Occipital lobe (tissue), 2 donors: ENCODE results near the gene SHROOM3. TPM values are rescaled to one million over a fixed set of nuclear protein-coding genes. Genes with fewer than 3 reads are reported as not detected.
"Not testable (repeated sequence)": the region's sequence is repeated elsewhere in the genome, so short reads cannot be mapped to it uniquely, and the experiment has no call there.

Experiments used
- DNase-seq: peaks from one replicate; lab custom pipeline; 2025; lab: John Stamatoyannopoulos, UW
- total RNA-seq: library from RNA; depleted of rRNA; stranded (reverse); fragments of >200 nt; gene quantifications from one replicate; pipeline ENCODE4 v1.2.3, GENCODE V29; 2014

The SHROOM3 gene
- total RNA-seq, 1 donor from 2014 or later = 17.8 TPM

- no peak for DNase-seq
These were observed 155.8 kb downstream of the SHROOM3 start for GRCh38 chr4:76590798-76591281.

- DNase-seq = no peak
These were observed 157.0 kb downstream of the SHROOM3 start for GRCh38 chr4:76591992-76592391.

GRCh38 chr4:76592460-76592859, 157.4 kb downstream of the SHROOM3 start:
- no peak for DNase-seq

- DNase-seq = no peak
These were observed 159.1 kb downstream of the SHROOM3 start for GRCh38 chr4:76594173-76594572.

GRCh38 chr4:76595435-76595834, 160.4 kb downstream of the SHROOM3 start:
- DNase-seq = no peak

GRCh38 chr4:76596713-76597112, 161.7 kb downstream of the SHROOM3 start:
- no peak for DNase-seq

GRCh38 chr4:76597423-76597979, 162.5 kb downstream of the SHROOM3 start:
- no peak for DNase-seq

- DNase-seq = no peak
These were observed 165.4 kb downstream of the SHROOM3 start for GRCh38 chr4:76600447-76600846.

GRCh38 chr4:76601791-76602190, 166.8 kb downstream of the SHROOM3 start:
- no peak for DNase-seq

GRCh38 chr4:76605099-76605563, 170.1 kb downstream of the SHROOM3 start:
- no peak for DNase-seq

GRCh38 chr4:76606645-76607265, 171.7 kb downstream of the SHROOM3 start:
- DNase-seq = no peak

- DNase-seq = no peak
These were observed 172.3 kb downstream of the SHROOM3 start for GRCh38 chr4:76607266-76607799.

- no peak for DNase-seq
These were observed 172.8 kb downstream of the SHROOM3 start for GRCh38 chr4:76607846-76608245.

- DNase-seq = not testable (repeated sequence)
These were observed 173.5 kb downstream of the SHROOM3 start for GRCh38 chr4:76608549-76608948.

- DNase-seq = no peak
These were observed 175.9 kb downstream of the SHROOM3 start for GRCh38 chr4:76610751-76611547.

- no peak for DNase-seq
These were observed 176.7 kb downstream of the SHROOM3 start for GRCh38 chr4:76611616-76612207.

- DNase-seq = no peak
These were observed 179.6 kb downstream of the SHROOM3 start for GRCh38 chr4:76614589-76614988.

GRCh38 chr4:76615999-76616398, 181.0 kb downstream of the SHROOM3 start:
- no peak for DNase-seq

GRCh38 chr4:76616526-76616925, 181.5 kb downstream of the SHROOM3 start:
- no peak for DNase-seq

GRCh38 chr4:76620723-76621468, 185.9 kb downstream of the SHROOM3 start:
- no peak for DNase-seq

- no peak for DNase-seq
These were observed 187.1 kb downstream of the SHROOM3 start for GRCh38 chr4:76622126-76622525.
